Lower leg skin (tissue), 4 donors: Measurements from ENCODE around the gene RPS28. TPM values are rescaled to one million over a fixed set of nuclear protein-coding genes. Genes with fewer than 3 reads are reported as not detected.
"Not testable (repeated sequence)": the region's sequence is repeated elsewhere in the genome, so short reads cannot be mapped to it uniquely, and the experiment has no call there.

ENCODE experiments used
- DNase-seq, 2 donors: peaks; one replicate each; pipeline ENCODE4 v3.0.0-alpha.2; 2019; ENCODE audit warnings: low spot score in 2 of 2
- H3K4me3 ChIP-seq: fragments of 200-600 bp; sonication (generic); 2 replicates; pipeline ENCODE4 v1.5.1; 2017; ENCODE audit warnings: mild to moderate bottlenecking, low read depth; ENCODE audit not compliant: poor library complexity, severe bottlenecking
- POLR2A ChIP-seq, 2 donors: fragments of 450-650 bp; IDR thresholded peaks; one replicate each; pipeline ENCODE4 v1.6.1; 2016 to 2017; ENCODE audit warnings: antibody characterized with exemption in 2 of 2, mild to moderate bottlenecking in 1 of 2, moderate library complexity in 1 of 2
- WGBS, 2 donors: methylation state at CpG; one replicate each; pipeline ENCODE4 v1.1.5; 2018; 5-methylcytosine and 5-hydroxymethylcytosine counted together
- intact Hi-C: fragments of 100-400 bp; cut with DNase I; formaldehyde crosslinking; loops from one replicate; pipeline ENCODE4 v1.15.0; 2023; ENCODE audit warnings: low total_unique reads
- total RNA-seq, 4 donors: library from RNA; depleted of rRNA; stranded (reverse); fragments of >200 nt; gene quantifications; one replicate each; pipeline ENCODE4 v1.1.0, GENCODE V29; 2016
- TF ChIP-seq, protein P1 (sequence below), 3 donors: fragments of 450-650 bp; IDR thresholded peaks; one replicate each; pipeline ENCODE4 v1.5.1; 2016; ENCODE audit warnings: antibody characterized with exemption in 3 of 3, mild to moderate bottlenecking in 3 of 3, moderate library complexity in 2 of 3

RPS28 gene
- total RNA-seq, 4 donors from 2014 or later = 427 to 879 (median 727) TPM

DNA sequence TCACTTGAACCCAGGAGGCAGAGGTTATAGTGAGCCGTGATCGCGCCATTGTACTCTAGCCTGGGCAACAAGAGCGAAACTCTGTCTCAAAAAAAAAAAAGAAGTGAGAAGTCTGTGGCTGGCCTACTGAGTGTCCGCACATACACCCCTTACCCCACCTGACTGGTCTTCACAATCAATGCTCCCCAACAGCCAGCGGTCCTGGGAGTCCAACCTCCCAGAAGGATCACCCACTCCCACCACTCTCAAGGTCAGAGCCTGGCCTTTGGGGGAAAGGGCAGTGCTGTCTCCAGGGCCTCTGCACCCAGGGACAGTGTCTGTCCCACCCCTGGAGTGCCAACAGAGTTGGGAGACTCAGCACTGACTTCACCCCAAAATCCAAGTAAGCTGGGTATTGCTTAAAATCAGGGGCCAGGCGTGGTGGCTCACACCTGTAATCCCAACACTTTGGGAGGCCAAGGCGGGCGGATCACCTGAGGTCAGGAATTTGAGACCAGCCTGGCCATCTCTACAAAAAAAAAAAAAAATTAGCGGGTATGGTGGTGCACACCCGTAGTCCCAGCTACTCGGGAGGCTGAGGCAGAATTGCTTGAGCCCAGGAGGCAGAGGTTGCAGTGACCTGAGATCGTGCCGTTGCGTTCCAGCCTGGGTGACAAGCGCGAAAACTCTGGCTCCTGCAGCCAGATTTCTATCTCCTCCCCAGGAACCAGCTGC, 10.8 kb upstream of the RPS28 start:
- no peak for TF ChIP-seq POLR2A (IDR thresholded peaks at IDR 0.05)
- TF ChIP-seq, protein P1, sequence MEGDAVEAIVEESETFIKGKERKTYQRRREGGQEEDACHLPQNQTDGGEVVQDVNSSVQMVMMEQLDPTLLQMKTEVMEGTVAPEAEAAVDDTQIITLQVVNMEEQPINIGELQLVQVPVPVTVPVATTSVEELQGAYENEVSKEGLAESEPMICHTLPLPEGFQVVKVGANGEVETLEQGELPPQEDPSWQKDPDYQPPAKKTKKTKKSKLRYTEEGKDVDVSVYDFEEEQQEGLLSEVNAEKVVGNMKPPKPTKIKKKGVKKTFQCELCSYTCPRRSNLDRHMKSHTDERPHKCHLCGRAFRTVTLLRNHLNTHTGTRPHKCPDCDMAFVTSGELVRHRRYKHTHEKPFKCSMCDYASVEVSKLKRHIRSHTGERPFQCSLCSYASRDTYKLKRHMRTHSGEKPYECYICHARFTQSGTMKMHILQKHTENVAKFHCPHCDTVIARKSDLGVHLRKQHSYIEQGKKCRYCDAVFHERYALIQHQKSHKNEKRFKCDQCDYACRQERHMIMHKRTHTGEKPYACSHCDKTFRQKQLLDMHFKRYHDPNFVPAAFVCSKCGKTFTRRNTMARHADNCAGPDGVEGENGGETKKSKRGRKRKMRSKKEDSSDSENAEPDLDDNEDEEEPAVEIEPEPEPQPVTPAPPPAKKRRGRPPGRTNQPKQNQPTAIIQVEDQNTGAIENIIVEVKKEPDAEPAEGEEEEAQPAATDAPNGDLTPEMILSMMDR (IDR thresholded peaks at IDR 0.05) = no peak
- WGBS, 2 donors = 93 to 96% methylated on average over 17 of the region's 17 CpGs
- H3K4me3 ChIP-seq = no peak overlapping the region
- intact Hi-C loops = no loop called here
- DNase-seq = peak in 1 of 2 donors; percentile 52

DNA sequence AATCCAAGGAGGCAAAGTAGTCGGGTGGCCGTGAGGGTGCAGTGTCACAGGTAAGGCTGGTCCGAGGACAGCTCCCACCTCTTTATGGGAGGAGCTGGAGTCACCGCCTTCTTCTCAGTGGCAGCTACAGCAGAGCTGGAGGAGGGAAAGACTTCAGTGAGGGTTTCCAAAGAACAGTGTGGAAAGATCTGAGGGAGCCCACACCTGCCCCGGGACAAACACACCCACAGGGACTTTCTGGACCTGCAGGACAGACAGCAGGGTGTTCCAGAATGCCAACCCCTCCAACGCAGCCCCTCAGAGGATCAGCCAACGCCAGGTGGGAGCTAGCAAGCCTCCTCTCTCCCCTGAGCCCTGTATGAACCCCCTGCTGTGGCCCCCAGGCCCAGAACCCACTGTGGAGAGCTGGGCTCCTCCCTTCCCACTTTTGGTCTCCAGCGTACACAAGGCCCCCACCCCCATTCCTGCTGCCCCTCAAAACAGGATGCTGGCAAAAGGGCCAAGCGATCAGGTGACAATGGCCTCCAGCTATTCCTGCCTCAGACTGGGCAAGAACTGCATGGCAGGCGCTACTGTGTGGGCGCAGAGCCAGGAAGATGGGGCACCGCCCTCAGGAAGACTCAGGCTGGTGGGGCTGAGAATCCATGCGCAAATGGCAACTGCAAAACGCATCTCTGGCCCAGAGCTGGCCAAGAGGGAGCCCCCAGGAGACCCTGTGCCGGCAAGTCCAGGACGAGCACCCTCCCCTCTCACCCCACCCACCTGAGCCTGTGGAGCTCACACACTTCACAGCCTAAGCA, 9.6 kb upstream of the RPS28 start:
- DNase-seq = peak; percentile 41 to 91
- no peak overlapping the region for H3K4me3 ChIP-seq
- WGBS, 2 donors = 40 to 43% methylated on average over 14 to 16 of the region's 16 CpGs
- intact Hi-C loops = no loop called here
- TF ChIP-seq POLR2A (IDR thresholded peaks at IDR 0.05) = no peak
- TF ChIP-seq, protein P1 (IDR thresholded peaks at IDR 0.05) = no peak

GRCh38 chr19:8314981-8315640, 6.2 kb upstream of the RPS28 start:
- intact Hi-C loops, H3K4me3 ChIP-seq: not testable (repeated sequence)
- WGBS, 2 donors = 87% methylated on average over 11 of the region's 11 CpGs
- DNase-seq = peak in 1 of 2 donors; percentile 13

- intact Hi-C loops = no loop called here
- no peak overlapping the region for H3K4me3 ChIP-seq
- WGBS, 2 donors = 86 to 88% methylated on average over 14 of the region's 14 CpGs
- DNase-seq = no peak
- TF ChIP-seq, protein P1 (IDR thresholded peaks at IDR 0.05) = no peak
- no peak for TF ChIP-seq POLR2A (IDR thresholded peaks at IDR 0.05)
Observed at GRCh38 chr19:8316351-8317125, 4.8 kb upstream of the RPS28 start.

DNA sequence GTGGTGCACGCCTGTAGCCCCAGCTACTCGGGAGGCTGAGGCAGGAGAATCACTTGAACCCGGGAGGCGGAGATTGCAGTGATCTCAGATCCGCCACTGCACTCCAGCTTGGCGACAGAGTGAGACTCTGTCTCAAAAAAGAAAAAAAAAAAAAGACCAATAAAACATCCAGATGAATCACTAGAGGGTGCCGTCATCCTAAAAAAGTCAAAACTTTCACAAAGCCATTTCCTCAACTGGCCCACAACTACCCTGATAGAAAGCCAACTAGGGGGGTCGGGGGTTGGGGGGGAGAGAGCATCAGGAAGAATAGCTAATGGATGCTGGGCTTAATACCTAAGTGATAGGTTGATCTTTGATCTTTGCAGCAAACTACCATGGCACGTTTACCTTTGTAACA, 2.5 kb upstream of the RPS28 start:
- H3K4me3 ChIP-seq, intact Hi-C loops, DNase-seq: not testable (repeated sequence)
- WGBS, 2 donors = 70 to 83% methylated on average over 9 of the region's 9 CpGs

- no peak for TF ChIP-seq POLR2A (IDR thresholded peaks at IDR 0.05)
- TF ChIP-seq, protein P1 (IDR thresholded peaks at IDR 0.05) = no peak
- no peak overlapping the region for H3K4me3 ChIP-seq
- intact Hi-C loops = loop anchor here (10.0 kb wide), 1 partner anchor 55 kb away; no protein-coding TSS in a partner anchor
- WGBS, 2 donors = 83 to 86% methylated on average over 19 of the region's 19 CpGs
- no peak for DNase-seq
Observed at GRCh38 chr19:8319807-8320520, 1.3 kb upstream of the RPS28 start.
